Activated naive CD4-positive, alpha-beta T cell treated with anti-CD3 and anti-CD28 coated beads, Interleukin-2, amount 10 ng/mL, durations not matched to agents 7 days and 5 days (primary cell): ENCODE measurements around the gene USP47.

Source experiments
- CTCF ChIA-PET: fragments of 350-600 bp; sonication (Branson Sonifier 250); formaldehyde crosslinking; loops from one replicate; lab custom pipeline; 2021; ENCODE audit warnings: antibody characterized with exemption; lab: Charles Lee
- DNase-seq: peaks from one replicate; pipeline ENCODE4 v3.0.0-alpha.2; 2020
- H3K27ac Mint-ChIP-seq: one replicate; pipeline ENCODE4 v1.8.0; 2021; ENCODE audit warnings: mild to moderate bottlenecking, moderate library complexity, mixed read lengths
- H3K27me3 Mint-ChIP-seq: one replicate; pipeline ENCODE4 v1.8.0; 2021; ENCODE audit warnings: mild to moderate bottlenecking, mixed read lengths
- H3K36me3 Mint-ChIP-seq: one replicate; pipeline ENCODE4 v1.8.0; 2021; ENCODE audit warnings: mixed read lengths
- H3K4me1 Mint-ChIP-seq: one replicate; pipeline ENCODE4 v1.8.0; 2021; ENCODE audit warnings: mixed read lengths
- H3K4me3 Mint-ChIP-seq: one replicate; pipeline ENCODE4 v1.8.0; 2021; ENCODE audit warnings: mild to moderate bottlenecking, moderate library complexity, mixed read lengths
- H3K9me3 Mint-ChIP-seq: one replicate; pipeline ENCODE4 v1.8.0; 2021; ENCODE audit warnings: mixed read lengths

Gene USP47

GRCh38 chr11:11983427-11983826, 141.7 kb downstream of the USP47 start:
- H3K4me1 Mint-ChIP-seq: no peaks in the 10 kb centered on the region
- no peaks in the 10 kb centered on the region for H3K36me3 Mint-ChIP-seq
- no peak overlapping the region for H3K4me3 Mint-ChIP-seq
- no peaks in the 10 kb centered on the region for H3K9me3 Mint-ChIP-seq
- CTCF ChIA-PET: interaction anchor here (0.5 to 1.2 kb wide), 2 partner anchors 61 to 116 kb away, joined by 4 to 7 read pairs; no protein-coding TSS in a partner anchor
- DNase-seq: no peak
- H3K27me3 Mint-ChIP-seq: peaks cover 30% of the 10 kb centered on the region
- H3K27ac Mint-ChIP-seq: no peak overlapping the region

GRCh38 chr11:11984563-11984962, 142.8 kb downstream of the USP47 start:
- CTCF ChIA-PET: interaction anchor here (1.3 kb wide), 1 partner anchor 44 kb away, joined by 3 read pairs; no protein-coding TSS in a partner anchor
- Mint-ChIP-seq H3K36me3 (no peaks in the 10 kb centered on the region), H3K27me3 (peaks cover 26% of the 10 kb centered on the region), H3K9me3 (no peaks in the 10 kb centered on the region), H3K27ac (no peak overlapping the region), H3K4me3 (no peak overlapping the region), H3K4me1 (no peaks in the 10 kb centered on the region)
- no peak for DNase-seq

GRCh38 chr11:11985016-11985715, 143.4 kb downstream of the USP47 start:
- no peak overlapping the region for H3K27ac Mint-ChIP-seq
- H3K27me3 Mint-ChIP-seq: peaks cover 29% of the 10 kb centered on the region
- no peak for DNase-seq
- CTCF ChIA-PET: interaction anchor here (0.8 to 1.3 kb wide), 2 partner anchors 32 to 45 kb away, joined by 3 read pairs; no protein-coding TSS in a partner anchor
- no peaks in the 10 kb centered on the region for H3K36me3 Mint-ChIP-seq
- H3K4me3 Mint-ChIP-seq: no peak overlapping the region
- H3K4me1 Mint-ChIP-seq: no peaks in the 10 kb centered on the region
- H3K9me3 Mint-ChIP-seq: no peaks in the 10 kb centered on the region

GRCh38 chr11:11985954-11986949, 144.5 kb downstream of the USP47 start:
- CTCF ChIA-PET: interaction anchor here (1.3 kb wide), 1 partner anchor 46 kb away, joined by 3 read pairs; no protein-coding TSS in a partner anchor
- H3K9me3 Mint-ChIP-seq: no peaks in the 10 kb centered on the region
- DNase-seq: no peak
- H3K4me3 Mint-ChIP-seq: no peak overlapping the region
- H3K27ac Mint-ChIP-seq: no peak overlapping the region
- no peaks in the 10 kb centered on the region for H3K36me3 Mint-ChIP-seq
- no peaks in the 10 kb centered on the region for H3K4me1 Mint-ChIP-seq
- H3K27me3 Mint-ChIP-seq: peaks cover 30% of the 10 kb centered on the region

- no peaks in the 10 kb centered on the region for H3K36me3 Mint-ChIP-seq
- CTCF ChIA-PET: no interaction called here
Measured at GRCh38 chr11:11987503-11988022, 145.8 kb downstream of the USP47 start.

GRCh38 chr11:11988099-11988651, 146.4 kb downstream of the USP47 start:
- CTCF ChIA-PET: no interaction called here

More at GRCh38 chr11:11987503-11988022, 145.8 kb downstream of the USP47 start:
- Mint-ChIP-seq H3K27me3 (peaks cover 32% of the 10 kb centered on the region), H3K27ac (no peak overlapping the region), H3K9me3 (no peaks in the 10 kb centered on the region), H3K4me1 (no peaks in the 10 kb centered on the region), H3K4me3 (no peak overlapping the region)
- DNase-seq: no peak

GRCh38 chr11:11988681-11989261, 147.0 kb downstream of the USP47 start:
- Mint-ChIP-seq H3K36me3 (no peaks in the 10 kb centered on the region), H3K9me3 (no peaks in the 10 kb centered on the region), H3K27me3 (peaks cover 32% of the 10 kb centered on the region), H3K4me1 (no peaks in the 10 kb centered on the region), H3K27ac (no peak overlapping the region), H3K4me3 (no peak overlapping the region)
- CTCF ChIA-PET: no interaction called here
- DNase-seq: no peak

More at GRCh38 chr11:11988099-11988651, 146.4 kb downstream of the USP47 start:
- no peaks in the 10 kb centered on the region for H3K36me3 Mint-ChIP-seq
- peaks cover 28% of the 10 kb centered on the region for H3K27me3 Mint-ChIP-seq
- H3K27ac Mint-ChIP-seq: no peak overlapping the region
- H3K4me1 Mint-ChIP-seq: no peaks in the 10 kb centered on the region
- no peak for DNase-seq
- no peaks in the 10 kb centered on the region for H3K9me3 Mint-ChIP-seq
- H3K4me3 Mint-ChIP-seq: no peak overlapping the region

GRCh38 chr11:11989774-11990744, 148.3 kb downstream of the USP47 start:
- DNase-seq: no peak
- H3K27me3 Mint-ChIP-seq: peaks cover 44% of the 10 kb centered on the region
- H3K4me1 Mint-ChIP-seq: no peaks in the 10 kb centered on the region
- H3K4me3 Mint-ChIP-seq: no peak overlapping the region
- H3K27ac Mint-ChIP-seq: no peak overlapping the region
- H3K9me3 Mint-ChIP-seq: no peaks in the 10 kb centered on the region
- CTCF ChIA-PET: interaction anchor here (1.5 kb wide), 1 partner anchor 292 kb away, joined by 4 read pairs; no protein-coding TSS in a partner anchor
- H3K36me3 Mint-ChIP-seq: no peaks in the 10 kb centered on the region

GRCh38 chr11:11992257-11993212, 150.8 kb downstream of the USP47 start:
- H3K4me3 Mint-ChIP-seq: no peak overlapping the region
- H3K4me1 Mint-ChIP-seq: no peaks in the 10 kb centered on the region

GRCh38 chr11:11993839-11994238, 152.1 kb downstream of the USP47 start:
- no peak overlapping the region for H3K4me3 Mint-ChIP-seq
- DNase-seq: no peak
- peaks cover 69% of the 10 kb centered on the region for H3K27me3 Mint-ChIP-seq
- no peaks in the 10 kb centered on the region for H3K36me3 Mint-ChIP-seq
- CTCF ChIA-PET: no interaction called here
- no peaks in the 10 kb centered on the region for H3K9me3 Mint-ChIP-seq
- H3K27ac Mint-ChIP-seq: no peak overlapping the region
- H3K4me1 Mint-ChIP-seq: peaks cover 7% of the 10 kb centered on the region

More at GRCh38 chr11:11992257-11993212, 150.8 kb downstream of the USP47 start:
- H3K27me3 Mint-ChIP-seq: peaks cover 61% of the 10 kb centered on the region
- CTCF ChIA-PET: no interaction called here
- H3K27ac Mint-ChIP-seq: no peak overlapping the region
- no peaks in the 10 kb centered on the region for H3K36me3 Mint-ChIP-seq
- H3K9me3 Mint-ChIP-seq: no peaks in the 10 kb centered on the region
- no peak for DNase-seq

- Mint-ChIP-seq H3K27ac (no peak overlapping the region), H3K9me3 (no peaks in the 10 kb centered on the region), H3K4me3 (no peak overlapping the region), H3K4me1 (peaks cover 7% of the 10 kb centered on the region), H3K36me3 (no peaks in the 10 kb centered on the region), H3K27me3 (peaks cover 76% of the 10 kb centered on the region)
- CTCF ChIA-PET: no interaction called here
- no peak for DNase-seq
Measured at GRCh38 chr11:11995601-11996000, 153.8 kb downstream of the USP47 start.
